CD4-positive, alpha-beta memory T cell (primary cell): ENCODE data around the gene LRP6. TPM values are rescaled to one million over a fixed set of nuclear protein-coding genes. Genes with fewer than 3 reads are reported as not detected.

Source experiments
- CTCF ChIA-PET: fragments of 350-600 bp; sonication (Branson Sonifier 250); formaldehyde crosslinking; loops from one replicate; lab custom pipeline; 2021; ENCODE audit warnings: inconsistent platforms; ENCODE audit not compliant: partially characterized antibody; lab: Charles Lee
- POLR2A ChIA-PET: fragments of 350-600 bp; sonication (Branson Sonifier 250); formaldehyde crosslinking; loops from one replicate; lab custom pipeline; 2021; ENCODE audit not compliant: partially characterized antibody; lab: Charles Lee
- DNase-seq, 5 donors: peaks; one replicate each; pipeline versions ENCODE4 v3.0.0 to v3.0.0-alpha.2; 2020 to 2022; ENCODE audit warnings: mixed read lengths in 1 of 5
- H3K27ac ChIP-seq: one replicate; pipeline ENCODE4 v1.7.0; 2013; ENCODE audit warnings: low read depth, low read length
- H3K27me3 ChIP-seq: 2 replicates; pipeline ENCODE4 v1.7.0; 2013; ENCODE audit warnings: mild to moderate bottlenecking, low read length, moderate library complexity; ENCODE audit not compliant: insufficient read depth
- H3K36me3 ChIP-seq: 2 replicates; pipeline ENCODE4 v1.7.0; 2013; ENCODE audit warnings: mild to moderate bottlenecking, low read length, moderate library complexity; ENCODE audit not compliant: insufficient read depth
- H3K4me1 ChIP-seq: 2 replicates; pipeline ENCODE4 v1.7.0; 2013; ENCODE audit warnings: mild to moderate bottlenecking, low read length, moderate library complexity; ENCODE audit not compliant: insufficient read depth
- H3K4me3 ChIP-seq, 2 donors: one replicate each; pipeline ENCODE4 v1.7.0; 2013; ENCODE audit warnings: low read length in 2 of 2, mild to moderate bottlenecking in 1 of 2
- H3K9me3 ChIP-seq, 2 donors: one replicate each; pipeline ENCODE4 v1.7.0; 2013; ENCODE audit warnings: low read length in 2 of 2, control low read depth in 1 of 2; ENCODE audit not compliant: control insufficient read depth in 1 of 2
- H3K27ac Mint-ChIP-seq, 7 donors: one replicate each; pipeline ENCODE4 v1.8.0; 2020 to 2021; ENCODE audit warnings: mixed read lengths in 7 of 7, mild to moderate bottlenecking in 6 of 7, inconsistent platforms in 3 of 7, moderate library complexity in 3 of 7
- H3K27me3 Mint-ChIP-seq, 2 donors: one replicate each; pipeline ENCODE4 v1.8.0; 2020 to 2021; ENCODE audit warnings: mixed read lengths in 2 of 2
- H3K36me3 Mint-ChIP-seq, 2 donors: one replicate each; pipeline ENCODE4 v1.8.0; 2020 to 2021; ENCODE audit warnings: mixed read lengths in 2 of 2, inconsistent platforms in 1 of 2, mild to moderate bottlenecking in 1 of 2
- H3K4me1 Mint-ChIP-seq, 4 donors: one replicate each; pipeline ENCODE4 v1.8.0; 2020 to 2021; ENCODE audit warnings: mixed read lengths in 4 of 4, mild to moderate bottlenecking in 1 of 4
- H3K4me3 Mint-ChIP-seq, 8 donors: one replicate each; pipeline ENCODE4 v1.8.0; 2020 to 2021; ENCODE audit warnings: mixed read lengths in 8 of 8, mild to moderate bottlenecking in 7 of 8, moderate library complexity in 6 of 8, inconsistent platforms in 3 of 8
- H3K9me3 Mint-ChIP-seq, 8 donors: one replicate each; pipeline ENCODE4 v1.8.0; 2020 to 2021; ENCODE audit warnings: mixed read lengths in 8 of 8, mild to moderate bottlenecking in 5 of 8, inconsistent platforms in 3 of 8, moderate library complexity in 1 of 8
- intact Hi-C: fragments of 100-400 bp; cut with micrococcal nuclease; formaldehyde crosslinking; loops from one replicate; pipeline ENCODE4 v1.15.1; 2023
- polyA plus RNA-seq, 2 donors: library from polyadenylated mRNA; unstranded; fragments of 300-500 nt; fragmentation: Illumina TruSeq; gene quantifications; one replicate each; pipeline ENCODE4 v1.2.3, GENCODE V29; 2021
- total RNA-seq, 2 experiments: library from RNA; stranded (reverse); gene quantifications; one replicate each; pipeline ENCODE4 v1.2.3, GENCODE V29; 2021

LRP6 gene
- total and polyA plus RNA-seq, 4 experiments from 2014 or later = 0.45 to 4.0 (median 2.9) TPM

- intact Hi-C loops = no loop called here
These were observed 12.1 kb upstream of the LRP6 start for GRCh38 chr12:12278899-12279298.

GRCh38 chr12:12275874-12276273 lies 9.0 kb upstream of the LRP6 start:
- H3K27me3 Mint-ChIP-seq = no peaks in the 10 kb centered on the region
- Histone ChIP-seq H3K4me3 (no peak overlapping the region), H3K36me3 (no peaks in the 10 kb centered on the region), H3K27me3 (no peaks in the 10 kb centered on the region), H3K9me3 (no peaks in the 10 kb centered on the region), H3K27ac (no peak overlapping the region), H3K4me1 (no peaks in the 10 kb centered on the region)
- peaks cover 0 to 32% (median 14%) of the 10 kb centered on the region in 8 donors for H3K9me3 Mint-ChIP-seq
- H3K4me3 Mint-ChIP-seq = no peak overlapping the region
- no peak overlapping the region for H3K27ac Mint-ChIP-seq
- POLR2A ChIA-PET = no interaction called here
- H3K4me1 Mint-ChIP-seq = peaks cover 0 to 2% (median 0%) of the 10 kb centered on the region in 4 donors
- CTCF ChIA-PET = no interaction called here
- intact Hi-C loops = no loop called here
- no peaks in the 10 kb centered on the region for H3K36me3 Mint-ChIP-seq
- no peak for DNase-seq

More at GRCh38 chr12:12278899-12279298, 12.1 kb upstream of the LRP6 start:
- H3K27me3 ChIP-seq = no peaks in the 10 kb centered on the region
- no peak for DNase-seq
- Mint-ChIP-seq H3K4me3 (no peak overlapping the region), H3K36me3 (no peaks in the 10 kb centered on the region), H3K27ac (no peak overlapping the region), H3K27me3 (peaks cover 4 to 11% of the 10 kb centered on the region in 2 donors), H3K4me1 (no peaks in the 10 kb centered on the region), H3K9me3 (peaks cover 0 to 32% (median 14%) of the 10 kb centered on the region in 8 donors)
- H3K27ac ChIP-seq = no peak overlapping the region
- ChIA-PET CTCF (no interaction called here), POLR2A (interaction anchor here (0.6 kb wide), 1 partner anchor 454 kb away, joined by 3 read pairs; no protein-coding TSS in a partner anchor)
- no peaks in the 10 kb centered on the region for H3K9me3 ChIP-seq
- no peak overlapping the region for H3K4me3 ChIP-seq
- H3K36me3 ChIP-seq = no peaks in the 10 kb centered on the region
- H3K4me1 ChIP-seq = no peaks in the 10 kb centered on the region

- H3K27ac ChIP-seq = no peak overlapping the region
- H3K4me1 Mint-ChIP-seq = peaks cover 0 to 2% (median 0%) of the 10 kb centered on the region in 4 donors
- H3K27me3 Mint-ChIP-seq = no peaks in the 10 kb centered on the region
- H3K9me3 ChIP-seq = no peaks in the 10 kb centered on the region
- no peak overlapping the region for H3K27ac Mint-ChIP-seq
- H3K4me1 ChIP-seq = no peaks in the 10 kb centered on the region
- no peak for DNase-seq
- no peak overlapping the region for H3K4me3 ChIP-seq
- H3K36me3 ChIP-seq = no peaks in the 10 kb centered on the region
- intact Hi-C loops = no loop called here
- H3K36me3 Mint-ChIP-seq = no peaks in the 10 kb centered on the region
- peaks cover 0 to 29% (median 13%) of the 10 kb centered on the region in 8 donors for H3K9me3 Mint-ChIP-seq
- ChIA-PET POLR2A (interaction anchor here (0.7 kb wide), 1 partner anchor 168 kb away, joined by 3 read pairs; no protein-coding TSS in a partner anchor), CTCF (no interaction called here)
- no peak overlapping the region for H3K4me3 Mint-ChIP-seq
- no peaks in the 10 kb centered on the region for H3K27me3 ChIP-seq
These were observed 6.6 kb upstream of the LRP6 start for GRCh38 chr12:12273291-12273957.

- H3K27ac Mint-ChIP-seq = peak overlapping the region in 1 of 7 donors; percentile 5
- peaks cover 0 to 3% (median 2%) of the 10 kb centered on the region in 4 donors for H3K4me1 Mint-ChIP-seq
- Histone ChIP-seq H3K9me3 (no peaks in the 10 kb centered on the region), H3K4me3 (no peak overlapping the region), H3K27ac (no peak overlapping the region), H3K36me3 (no peaks in the 10 kb centered on the region), H3K27me3 (no peaks in the 10 kb centered on the region), H3K4me1 (no peaks in the 10 kb centered on the region)
- intact Hi-C loops = no loop called here
- H3K27me3 Mint-ChIP-seq = no peaks in the 10 kb centered on the region
- H3K9me3 Mint-ChIP-seq = peaks cover 0 to 23% (median 11%) of the 10 kb centered on the region in 8 donors
- ChIA-PET POLR2A (no interaction called here), CTCF (no interaction called here)
- no peaks in the 10 kb centered on the region for H3K36me3 Mint-ChIP-seq
- no peak overlapping the region for H3K4me3 Mint-ChIP-seq
- no peak for DNase-seq
These were observed 6.0 kb upstream of the LRP6 start for GRCh38 chr12:12272869-12273268.

- Histone ChIP-seq H3K4me1 (peaks cover 13% of the 10 kb centered on the region), H3K27me3 (peaks cover 6% of the 10 kb centered on the region), H3K36me3 (no peaks in the 10 kb centered on the region), H3K9me3 (no peaks in the 10 kb centered on the region), H3K27ac (no peak overlapping the region), H3K4me3 (no peak overlapping the region)
- intact Hi-C loops = no loop called here
- Mint-ChIP-seq H3K4me3 (no peak overlapping the region), H3K27ac (no peak overlapping the region), H3K27me3 (peaks cover 0 to 4% of the 10 kb centered on the region in 2 donors), H3K4me1 (peaks cover 11 to 28% (median 15%) of the 10 kb centered on the region in 4 donors), H3K36me3 (peaks cover 0 to 2% of the 10 kb centered on the region in 2 donors), H3K9me3 (no peaks in the 10 kb centered on the region)
- DNase-seq = no peak
- CTCF ChIA-PET = interaction anchor here (2.2 kb wide), 1 partner anchor 58 kb away, joined by 7 read pairs; no protein-coding TSS in a partner anchor
- POLR2A ChIA-PET = no interaction called here
These were observed 3.4 kb upstream of the LRP6 start for GRCh38 chr12:12270226-12270625.

GRCh38 chr12:12267742-12268200 lies 927 bp upstream of the LRP6 start:
- peaks cover 0 to 10% of the 10 kb centered on the region in 2 donors for H3K27me3 Mint-ChIP-seq
- no peak for DNase-seq
- ChIA-PET POLR2A (interaction anchor here (0.7 to 3.5 kb wide), 3 partner anchors 90 to 722 kb away, joined by 3 to 19 read pairs (median 7); partner anchors contain the start of gene BORCS5), CTCF (no interaction called here)
- Histone ChIP-seq H3K4me1 (peaks cover 18% of the 10 kb centered on the region), H3K27me3 (peaks cover 6% of the 10 kb centered on the region), H3K27ac (no peak overlapping the region), H3K4me3 (peak overlapping the region in 1 of 2 donors; percentile 65), H3K9me3 (no peaks in the 10 kb centered on the region), H3K36me3 (no peaks in the 10 kb centered on the region)
- H3K4me3 Mint-ChIP-seq = peak overlapping the region; percentile 85 to 91 (median 90)
- H3K36me3 Mint-ChIP-seq = peaks cover 0 to 2% of the 10 kb centered on the region in 2 donors
- peaks cover 12 to 31% (median 21%) of the 10 kb centered on the region in 4 donors for H3K4me1 Mint-ChIP-seq
- intact Hi-C loops = loop anchor here (2.0 kb wide), 1 partner anchor 59 kb away; no protein-coding TSS in a partner anchor
- no peaks in the 10 kb centered on the region for H3K9me3 Mint-ChIP-seq
- peak overlapping the region in 4 of 7 donors; percentile 0 to 77 (median 53) for H3K27ac Mint-ChIP-seq

GRCh38 chr12:12266389-12266872 lies 413 bp downstream of the LRP6 start:
- Mint-ChIP-seq H3K27ac (peak overlapping the region in 5 of 7 donors; percentile 8 to 57 (median 15)), H3K4me1 (peaks cover 12 to 31% (median 21%) of the 10 kb centered on the region in 4 donors), H3K27me3 (peaks cover 0 to 16% of the 10 kb centered on the region in 2 donors), H3K36me3 (peaks cover 0 to 2% of the 10 kb centered on the region in 2 donors), H3K4me3 (peak overlapping the region; percentile 85 to 91 (median 90)), H3K9me3 (no peaks in the 10 kb centered on the region)
- H3K27ac ChIP-seq = peak overlapping the region; percentile 32
- H3K4me1 ChIP-seq = peaks cover 18% of the 10 kb centered on the region
- no peaks in the 10 kb centered on the region for H3K36me3 ChIP-seq
- intact Hi-C loops = loop anchor here (2.0 kb wide), 1 partner anchor 60 kb away; no protein-coding TSS in a partner anchor
- POLR2A ChIA-PET = interaction anchor here (1.6 to 3.5 kb wide), 2 partner anchors 91 to 720 kb away, joined by 7 to 19 read pairs; partner anchors contain the start of gene BORCS5
- no peaks in the 10 kb centered on the region for H3K9me3 ChIP-seq
- no peak for DNase-seq
- H3K4me3 ChIP-seq = peak overlapping the region; percentile 0 to 76
- CTCF ChIA-PET = no interaction called here
- H3K27me3 ChIP-seq = peaks cover 6% of the 10 kb centered on the region
